Psoas muscle (tissue), 8 donors: ENCODE measurements around the gene AKNA. TPM values are rescaled to one million over a fixed set of nuclear protein-coding genes. Genes with fewer than 3 reads are reported as not detected.

ENCODE experiments used
- ATAC-seq, 4 donors: fragments of 200-7000 bp; cut with Tn5 transposase; one replicate each; pipeline ENCODE4 v1.9.1; 2020; ENCODE audit warnings: moderate library complexity in 3 of 4, mild to moderate bottlenecking in 2 of 4
- DNase-seq, 2 donors: peaks; one replicate each; pipeline ENCODE4 v3.0.0-alpha.2; 2020
- H3K27ac ChIP-seq: fragments of 200-600 bp; one replicate; pipeline ENCODE4 v1.8.0; 2022
- H3K27me3 ChIP-seq, 3 donors: fragments of 200-600 bp in 1 of 3; one replicate each; pipeline versions ENCODE4 v1.6.1 to v1.8.0; 2013 to 2022; ENCODE audit warnings: low read length in 2 of 3, mild to moderate bottlenecking in 2 of 3, moderate library complexity in 1 of 3; ENCODE audit not compliant: insufficient read depth in 3 of 3
- H3K36me3 ChIP-seq, 2 donors: fragments of 200-600 bp in 1 of 2; one replicate each; pipeline versions ENCODE4 v1.6.1 to v1.8.0; 2013 to 2022; ENCODE audit warnings: low read depth in 1 of 2, mild to moderate bottlenecking in 1 of 2, moderate library complexity in 1 of 2; ENCODE audit not compliant: insufficient read depth in 1 of 2
- H3K4me1 ChIP-seq: fragments of 200-600 bp; one replicate; pipeline ENCODE4 v1.8.0; 2022
- H3K4me3 ChIP-seq: fragments of 200-600 bp; one replicate; pipeline ENCODE4 v1.8.0; 2022; ENCODE audit warnings: mild to moderate bottlenecking
- H3K9me3 ChIP-seq: fragments of 200-600 bp; one replicate; pipeline ENCODE4 v1.8.0; 2022
- WGBS, 3 donors: extraction: QIAGEN DNeasy Blood & Tissue Kit; methylation state at CpG; one replicate each; pipeline versions ENCODE4 v1.1.6 to v1.1.7; 2013; 5-methylcytosine and 5-hydroxymethylcytosine counted together
- intact Hi-C, 2 donors: fragments of 100-400 bp; cut with DNase I; formaldehyde crosslinking; loops; one replicate each; pipeline versions ENCODE4 v1.11.0 to v1.14.2; 2022
- polyA plus RNA-seq, 3 donors: library from polyadenylated mRNA; stranded (reverse); fragments of 200-250 nt; gene quantifications; one replicate each; pipeline ENCODE4 v1.2.3, GENCODE V29; 2013
- total RNA-seq, 4 donors: library from RNA; stranded (reverse); fragmentation: NEBNext Ultra II Directional in 2 of 4; extraction: Animal tissue kit (Norgen Biotek cat#: 25700) in 2 of 4; gene quantifications; one replicate each; pipeline versions ENCODE4 v1.2.1 to v1.2.4, GENCODE V29; 2021 to 2023
- TF ChIP-seq, protein P1 (sequence below): fragments of 200-600 bp; IDR thresholded peaks from one replicate; pipeline ENCODE4 v1.8.0; 2022; ENCODE audit warnings: antibody characterized with exemption
- donor health status: healthy with polysubstance abuse.
- donor health status: DM: no; HTN: no; CAD: no; lungs with moderate emphysema.
- donor health status: Bipolar disorder and iron deficiency.
- donor health status: healthy.
- donor health status: DM: yes; HTN: yes; CAD: no.
- donor health status: DM: no; HTN: no; CAD: no.
- donor health status: DM: no; HTN: no; CAD: no.
- donor health status: DM: yes; HTN: yes; CAD: no.

AKNA gene
- total and polyA plus RNA-seq, 7 donors, result 1.5 to 3.9 (median 2.3) TPM

DNA sequence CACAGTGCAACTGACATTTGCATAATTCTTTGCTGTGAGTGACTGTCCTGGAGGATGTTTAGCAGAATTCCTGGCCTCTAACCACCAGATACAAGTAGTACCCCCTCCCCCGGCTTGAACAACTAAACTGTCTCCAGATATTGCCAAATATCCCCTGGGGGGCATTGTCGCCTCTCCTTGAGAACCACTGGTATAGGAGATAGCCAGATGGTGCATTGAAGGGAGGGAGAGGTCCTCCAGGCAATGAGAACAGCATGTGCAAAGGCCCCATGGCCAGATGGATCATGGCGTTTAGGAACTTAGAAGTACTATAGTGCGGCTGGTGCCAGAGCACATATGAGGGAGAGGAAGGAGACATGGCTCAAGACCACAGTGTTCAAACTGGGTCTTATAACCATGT lies 83.8 kb downstream of the AKNA start:
- no peak overlapping the region for H3K4me3 ChIP-seq
- peaks cover 0 to 31% of the 10 kb centered on the region in 2 donors for H3K36me3 ChIP-seq
- no peaks in the 10 kb centered on the region for H3K4me1 ChIP-seq
- no peaks in the 10 kb centered on the region for H3K9me3 ChIP-seq
- TF ChIP-seq, protein P1, sequence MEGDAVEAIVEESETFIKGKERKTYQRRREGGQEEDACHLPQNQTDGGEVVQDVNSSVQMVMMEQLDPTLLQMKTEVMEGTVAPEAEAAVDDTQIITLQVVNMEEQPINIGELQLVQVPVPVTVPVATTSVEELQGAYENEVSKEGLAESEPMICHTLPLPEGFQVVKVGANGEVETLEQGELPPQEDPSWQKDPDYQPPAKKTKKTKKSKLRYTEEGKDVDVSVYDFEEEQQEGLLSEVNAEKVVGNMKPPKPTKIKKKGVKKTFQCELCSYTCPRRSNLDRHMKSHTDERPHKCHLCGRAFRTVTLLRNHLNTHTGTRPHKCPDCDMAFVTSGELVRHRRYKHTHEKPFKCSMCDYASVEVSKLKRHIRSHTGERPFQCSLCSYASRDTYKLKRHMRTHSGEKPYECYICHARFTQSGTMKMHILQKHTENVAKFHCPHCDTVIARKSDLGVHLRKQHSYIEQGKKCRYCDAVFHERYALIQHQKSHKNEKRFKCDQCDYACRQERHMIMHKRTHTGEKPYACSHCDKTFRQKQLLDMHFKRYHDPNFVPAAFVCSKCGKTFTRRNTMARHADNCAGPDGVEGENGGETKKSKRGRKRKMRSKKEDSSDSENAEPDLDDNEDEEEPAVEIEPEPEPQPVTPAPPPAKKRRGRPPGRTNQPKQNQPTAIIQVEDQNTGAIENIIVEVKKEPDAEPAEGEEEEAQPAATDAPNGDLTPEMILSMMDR, result no peak
- 93 to 97% (median 96%) methylated on average over 4 of the region's 4 CpGs for WGBS, 3 donors
- intact Hi-C loops, result no loop called here
- no peaks in the 10 kb centered on the region for H3K27me3 ChIP-seq
- H3K27ac ChIP-seq, result no peak overlapping the region
- DNase-seq (no peak), ATAC-seq (no peak)

DNA sequence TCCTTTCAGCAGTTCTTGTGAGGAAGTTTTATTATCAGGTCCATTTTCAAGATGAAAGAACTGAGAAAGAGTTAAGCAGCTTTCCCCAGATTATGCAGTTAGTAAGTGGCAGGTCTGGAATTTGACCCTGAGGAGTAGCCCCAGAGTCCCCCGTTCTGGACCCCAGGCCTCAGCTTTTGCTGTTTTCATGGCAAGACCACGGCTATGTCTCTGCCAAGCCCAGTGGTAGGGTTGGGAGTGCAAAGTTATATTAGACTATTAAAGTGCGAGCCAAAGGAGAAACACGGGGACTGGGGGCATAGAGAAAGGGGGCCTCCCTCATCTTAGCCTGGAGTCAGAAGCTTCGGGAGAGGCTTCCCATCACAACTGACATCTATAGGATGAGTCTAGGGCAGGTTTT lies 84.2 kb downstream of the AKNA start:
- ATAC-seq, result no peak
- TF ChIP-seq, protein P1, result no peak
- peaks cover 0 to 35% of the 10 kb centered on the region in 2 donors for H3K36me3 ChIP-seq

DNA sequence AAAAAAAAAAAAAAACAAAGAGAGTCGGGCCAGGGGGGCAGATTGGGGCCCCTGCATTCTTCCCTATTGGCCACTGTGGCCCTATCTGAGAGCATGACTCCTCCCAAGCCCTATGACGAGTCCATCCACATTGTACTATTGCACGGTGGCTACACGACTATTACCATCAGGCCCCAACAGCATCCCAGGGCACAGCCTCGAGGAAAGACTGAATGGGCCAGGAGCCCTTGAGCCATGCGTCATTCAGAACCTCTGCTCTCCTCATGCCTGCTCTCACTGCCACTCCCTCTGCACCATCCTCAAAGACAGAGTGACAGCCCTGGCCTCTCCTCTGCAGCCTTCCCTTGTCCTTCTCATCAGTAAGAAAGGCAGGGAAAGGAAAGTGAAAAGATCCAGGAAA lies 85.1 kb downstream of the AKNA start:
- no peak overlapping the region for H3K4me3 ChIP-seq
- H3K9me3 ChIP-seq, result no peaks in the 10 kb centered on the region
- H3K27me3 ChIP-seq, result no peaks in the 10 kb centered on the region
- 68 to 81% (median 71%) methylated on average over 6 of the region's 6 CpGs for WGBS, 3 donors
- no peak for ATAC-seq
- intact Hi-C loops, result no loop called here
- DNase-seq, result no peak
- no peak overlapping the region for H3K27ac ChIP-seq
- TF ChIP-seq, protein P1, result no peak
- H3K4me1 ChIP-seq, result no peaks in the 10 kb centered on the region
- peaks cover 0 to 37% of the 10 kb centered on the region in 2 donors for H3K36me3 ChIP-seq

More for the DNA sequence above, 84.2 kb downstream of the AKNA start:
- intact Hi-C loops, result no loop called here
- Histone ChIP-seq H3K27me3 (no peaks in the 10 kb centered on the region), H3K4me3 (no peak overlapping the region), H3K4me1 (no peaks in the 10 kb centered on the region), H3K9me3 (no peaks in the 10 kb centered on the region), H3K27ac (no peak overlapping the region)
- 81 to 86% (median 84%) methylated on average over 5 of the region's 5 CpGs for WGBS, 3 donors
- DNase-seq, result no peak

DNA sequence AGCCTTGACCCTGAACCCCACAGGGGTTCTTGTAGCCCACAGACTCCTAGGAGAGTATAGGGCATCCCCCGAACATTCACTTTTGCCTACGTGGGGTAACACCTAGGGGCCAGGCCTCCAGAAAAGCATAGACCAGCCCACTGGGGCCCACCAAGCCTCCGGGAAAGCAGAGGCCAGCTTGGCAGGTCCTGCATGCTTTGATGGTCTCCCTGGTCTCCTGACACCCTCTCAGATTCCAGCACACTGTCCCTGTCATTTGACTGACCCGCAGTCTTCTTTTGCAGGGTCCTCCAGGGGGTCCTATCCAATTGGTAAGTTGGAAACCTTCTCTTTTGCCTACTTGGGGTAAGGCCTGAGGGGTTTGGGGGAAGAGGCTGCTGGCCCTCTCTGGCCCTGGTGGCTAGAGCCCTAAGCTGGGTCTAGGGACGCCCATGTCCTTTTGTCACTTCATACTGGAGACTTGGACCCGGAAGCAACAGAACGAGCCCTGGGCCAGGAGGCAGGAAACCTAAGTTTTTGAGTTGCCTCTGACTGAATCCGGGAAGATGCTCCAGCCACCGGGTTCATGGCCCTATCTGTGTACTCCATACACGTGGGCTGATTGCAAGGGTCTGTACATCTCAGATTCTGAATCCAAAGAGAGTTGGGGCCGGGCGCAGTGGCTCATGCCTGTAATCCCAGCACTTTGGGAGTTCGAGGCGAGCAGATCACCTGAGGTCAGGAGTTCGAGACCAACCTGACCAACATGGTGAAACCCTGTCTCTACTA lies 85.8 kb downstream of the AKNA start:
- Histone ChIP-seq H3K27me3 (no peaks in the 10 kb centered on the region), H3K4me3 (no peak overlapping the region), H3K9me3 (no peaks in the 10 kb centered on the region), H3K4me1 (no peaks in the 10 kb centered on the region), H3K36me3 (peaks cover 0 to 42% of the 10 kb centered on the region in 2 donors), H3K27ac (no peak overlapping the region)
- ATAC-seq (no peak), DNase-seq (no peak)
- intact Hi-C loops, result no loop called here
- TF ChIP-seq, protein P1, result no peak
- WGBS, 3 donors, result 86 to 87% (median 87%) methylated on average over 15 of the region's 15 CpGs
